H1 (cell line): ENCODE results near the gene EIF3J. TPM values are rescaled to one million over a fixed set of nuclear protein-coding genes. Genes with fewer than 3 reads are reported as not detected.

Source experiments
- CTCF ChIA-PET: fragments of 300-600 bp; sonication (Branson Sonifier 250); formaldehyde crosslinking; loops from one replicate; lab custom pipeline; 2021; ENCODE audit not compliant: partially characterized antibody; lab: Charles Lee
- POLR2A ChIA-PET: fragments of 300-600 bp; sonication (Branson Sonifier 250); formaldehyde crosslinking; loops from one replicate; lab custom pipeline; 2021; ENCODE audit warnings: inconsistent platforms; ENCODE audit not compliant: partially characterized antibody; lab: Charles Lee
- DNase-seq, 2 experiments: peaks; one replicate each; pipeline versions ENCODE4 v3.0.0 to v3.0.0-alpha.2; 2010 to 2022; ENCODE audit warnings: low spot score in 2 of 2, low read depth in 1 of 2, mixed read lengths in 1 of 2
- FAIRE-seq: peaks from 2 replicates; lab custom pipeline; 2011; peaks lifted over from hg19 to GRCh38; lab: Jason Lieb, UNC
- H2AFZ ChIP-seq: 2 replicates; pipeline ENCODE4 v1.8.1; 2012; ENCODE audit warnings: low read length, inconsistent platforms
- H2AK5ac ChIP-seq: 2 replicates; pipeline ENCODE4 v1.6.1; 2013; ENCODE audit warnings: low read depth, low read length
- H2BK120ac ChIP-seq: replicated peaks from 2 replicates; pipeline ENCODE3; 2013; ENCODE audit warnings: low read depth, low read length, inconsistent platforms
- H2BK12ac ChIP-seq: 2 replicates; pipeline ENCODE4 v1.6.1; 2013; ENCODE audit warnings: low read depth, low read length
- H2BK15ac ChIP-seq: 2 replicates; pipeline ENCODE4 v1.6.1; 2013; ENCODE audit warnings: low read length
- H2BK20ac ChIP-seq: 2 replicates; pipeline ENCODE4 v1.6.1; 2013; ENCODE audit warnings: low read length
- H2BK5ac ChIP-seq: 2 replicates; pipeline ENCODE4 v1.6.1; 2013; ENCODE audit warnings: low read depth, low read length
- H3K14ac ChIP-seq: 2 replicates; pipeline ENCODE4 v1.6.1; 2013; ENCODE audit warnings: inconsistent platforms; ENCODE audit not compliant: insufficient read length
- H3K18ac ChIP-seq: 2 replicates; pipeline ENCODE4 v1.6.1; 2013; ENCODE audit warnings: low read length; ENCODE audit errors: extremely low read depth
- H3K23ac ChIP-seq: 2 replicates; pipeline ENCODE4 v1.6.1; 2013; ENCODE audit warnings: inconsistent platforms; ENCODE audit not compliant: insufficient read length
- H3K23me2 ChIP-seq: 2 replicates; pipeline ENCODE4 v1.6.1; 2013; ENCODE audit warnings: low read depth, low read length
- H3K27ac ChIP-seq: 2 replicates; pipeline ENCODE4 v1.6.1; 2011; ENCODE audit warnings: low read depth, low read length, inconsistent platforms
- H3K27me3 ChIP-seq, 4 experiments: replicated peaks in 1 of 4; 1 replicate in 1 of 4; 2 replicates in 3 of 4; pipeline versions ENCODE4 v1.6.1 to v1.8.1; 2011 to 2013; ENCODE audit warnings: low read length in 3 of 4, mild to moderate bottlenecking in 3 of 4, inconsistent platforms in 2 of 4, mixed read lengths in 2 of 4, moderate library complexity in 1 of 4; ENCODE audit not compliant: control insufficient read depth in 3 of 4, insufficient read depth in 3 of 4; ENCODE audit errors: extremely low read depth in 1 of 4
- H3K36me3 ChIP-seq, 4 experiments: 2 replicates each; pipeline versions ENCODE4 v1.6.1 to v1.8.1; 2011 to 2013; ENCODE audit warnings: mild to moderate bottlenecking in 4 of 4, low read length in 3 of 4, moderate library complexity in 2 of 4, control low read depth in 1 of 4, inconsistent platforms in 1 of 4; ENCODE audit not compliant: insufficient read depth in 4 of 4, control insufficient read depth in 2 of 4
- H3K4ac ChIP-seq: replicated peaks from 2 replicates; pipeline ENCODE3; 2013; ENCODE audit warnings: low read length, low read depth, mixed read lengths, inconsistent platforms; ENCODE audit not compliant: insufficient read length
- H3K4me1 ChIP-seq, 4 experiments: replicated peaks in 1 of 4; 1 replicate in 1 of 4; 2 replicates in 3 of 4; pipeline versions ENCODE4 v1.6.1 to v1.8.1; 2011 to 2013; ENCODE audit warnings: low read length in 3 of 4, inconsistent platforms in 2 of 4, mixed read lengths in 1 of 4; ENCODE audit not compliant: insufficient read depth in 4 of 4, control insufficient read depth in 3 of 4
- H3K4me2 ChIP-seq, 2 experiments: 2 replicates each; pipeline versions ENCODE4 v1.6.1 to v1.8.1; 2011 to 2013; ENCODE audit warnings: low read depth in 2 of 2, low read length in 2 of 2, control low read depth in 1 of 2, inconsistent platforms in 1 of 2, mild to moderate bottlenecking in 1 of 2; ENCODE audit not compliant: insufficient read depth in 1 of 2
- H3K4me3 ChIP-seq, 4 experiments: fragments of 200-600, 300-600 bp in 1 of 4; sonication (generic), shearing (Covaris generic), sonication (Bioruptor Twin) in 1 of 4; 2 replicates each; pipeline versions ENCODE4 v1.5.1 to v1.8.1; 2011 to 2016; ENCODE audit warnings: low read length in 4 of 4, low read depth in 3 of 4, control low read depth in 2 of 4, inconsistent platforms in 2 of 4, mild to moderate bottlenecking in 2 of 4, mixed read lengths in 1 of 4, moderate library complexity in 1 of 4; ENCODE audit not compliant: insufficient read depth in 2 of 4; ENCODE audit errors: extremely low read depth in 1 of 4
- H3K56ac ChIP-seq: replicated peaks from 2 replicates; pipeline ENCODE3; 2013; ENCODE audit warnings: low read depth, mild to moderate bottlenecking, mixed read lengths, low read length, inconsistent platforms; ENCODE audit not compliant: insufficient read length
- H3K79me1 ChIP-seq: 2 replicates; pipeline ENCODE4 v1.6.1; 2013; ENCODE audit warnings: low read depth, low read length, control low read depth
- H3K79me2 ChIP-seq, 2 experiments: 2 replicates each; pipeline versions ENCODE4 v1.6.1 to v1.8.1; 2012 to 2013; ENCODE audit warnings: low read length in 2 of 2, mild to moderate bottlenecking in 2 of 2, inconsistent platforms in 1 of 2; ENCODE audit not compliant: insufficient read depth in 2 of 2, control insufficient read depth in 1 of 2
- H3K9ac ChIP-seq, 4 experiments: replicated peaks in 1 of 4; 1 replicate in 1 of 4; 2 replicates in 3 of 4; pipeline versions ENCODE4 v1.6.1 to v1.8.1; 2011 to 2013; ENCODE audit warnings: low read depth in 3 of 4, low read length in 3 of 4, control low read depth in 2 of 4, mild to moderate bottlenecking in 2 of 4, moderate library complexity in 2 of 4, inconsistent platforms in 1 of 4; ENCODE audit errors: extremely low read depth in 1 of 4
- H3K9me3 ChIP-seq, 2 experiments: 2 replicates each; pipeline versions ENCODE4 v1.6.1 to v1.8.1; 2012 to 2013; ENCODE audit warnings: mild to moderate bottlenecking in 2 of 2, moderate library complexity in 2 of 2, control low read depth in 1 of 2, inconsistent platforms in 1 of 2, low read depth in 1 of 2, low read length in 1 of 2, mixed read lengths in 1 of 2; ENCODE audit not compliant: insufficient read depth in 2 of 2
- H4K20me1 ChIP-seq, 2 experiments: replicated peaks in 1 of 2; 2 replicates each; pipeline versions ENCODE3 to v1.8.1; 2011 to 2013; ENCODE audit warnings: inconsistent platforms in 2 of 2, low read length in 2 of 2, mild to moderate bottlenecking in 1 of 2; ENCODE audit not compliant: insufficient read depth in 2 of 2, control insufficient read depth in 1 of 2
- H4K5ac ChIP-seq: 2 replicates; pipeline ENCODE4 v1.6.1; 2013; ENCODE audit warnings: low read length, low read depth, mixed read lengths, inconsistent platforms; ENCODE audit not compliant: insufficient read length
- H4K8ac ChIP-seq: 2 replicates; pipeline ENCODE4 v1.8.0; 2013; ENCODE audit warnings: mild to moderate bottlenecking, moderate library complexity, low read length, inconsistent platforms; ENCODE audit not compliant: insufficient read depth; ENCODE audit errors: extremely low read depth
- H4K91ac ChIP-seq: replicated peaks from 2 replicates; pipeline ENCODE3; 2013; ENCODE audit warnings: low read length, mixed read lengths, inconsistent platforms; ENCODE audit not compliant: insufficient read length
- CHD2 ChIP-seq: IDR thresholded peaks from 2 replicates; pipeline ENCODE4 v1.6.1; 2012; ENCODE audit warnings: low read length, improper control_type of control experiment
- RAD21 ChIP-seq, 2 experiments: IDR thresholded peaks in 1 of 2; conservative IDR thresholded peaks in 1 of 2; 2 replicates each; pipeline ENCODE4 v1.6.1; 2011; ENCODE audit warnings: low read depth in 2 of 2, low read length in 2 of 2, improper control_type of control experiment in 1 of 2, inconsistent platforms in 1 of 2, mild to moderate bottlenecking in 1 of 2, moderate library complexity in 1 of 2
- SP4 ChIP-seq: IDR thresholded peaks from 2 replicates; pipeline ENCODE4 v1.6.1; 2012; ENCODE audit warnings: low read length, inconsistent platforms
- SUZ12 ChIP-seq: fragments of 200-600 bp; sonication (generic); IDR thresholded peaks from 2 replicates; pipeline ENCODE4 v1.6.1; 2012; ENCODE audit warnings: mild to moderate bottlenecking, inconsistent platforms, low read length, moderate library complexity, mixed read lengths
- WGBS, 2 experiments: shearing (Covaris generic) in 1 of 2; methylation state at CpG; one replicate each; pipeline versions ENCODE4 v1.1.6 to v1.1.7; 2013 to 2015; ENCODE audit warnings: low lambda C conversion rate in 2 of 2, mixed read lengths in 2 of 2, inconsistent platforms in 1 of 2, low coverage in 1 of 2, missing lambda C conversion rate in 1 of 2; ENCODE audit not compliant: insufficient replicate concordance in 2 of 2, insufficient coverage in 1 of 2, insufficient read length in 1 of 2; ENCODE audit errors: extremely low coverage in 1 of 2, missing lambda C conversion rate in 1 of 2; 5-methylcytosine and 5-hydroxymethylcytosine counted together
- polyA plus RNA-seq, 7 experiments: library from polyadenylated mRNA; depleted of rRNA in 3 of 7; stranded (reverse) in 5 of 7; unstranded in 2 of 7; fragments of >200 nt in 5 of 7; fragments of 200-250 nt in 2 of 7; gene quantifications; 1 replicate in 5 of 7; 2 replicates in 1 of 7; 4 replicates in 1 of 7; pipeline versions ENCODE4 v1.2.1 to v1.2.3, GENCODE V29; 2011 to 2013; ENCODE audit warnings: missing spikeins in 2 of 7, mixed read lengths in 2 of 7
- total RNA-seq: library from RNA; stranded (reverse); fragmentation: NEBNext Ultra II Directional; extraction: Animal tissue kit (Norgen Biotek cat#: 25700); gene quantifications from 2 replicates; pipeline ENCODE4 v1.2.1, GENCODE V29; 2021
- TF ChIP-seq, protein P1 (sequence below): IDR thresholded peaks from 2 replicates; pipeline ENCODE4 v1.6.1; 2011; ENCODE audit warnings: low read length, improper control_type of control experiment

Gene EIF3J
- total and polyA plus RNA-seq, 2 of the 8 experiments (the other 6 are each of a cell fraction or from before 2014, with no cell fraction given): 26.8 to 119 TPM

DNA sequence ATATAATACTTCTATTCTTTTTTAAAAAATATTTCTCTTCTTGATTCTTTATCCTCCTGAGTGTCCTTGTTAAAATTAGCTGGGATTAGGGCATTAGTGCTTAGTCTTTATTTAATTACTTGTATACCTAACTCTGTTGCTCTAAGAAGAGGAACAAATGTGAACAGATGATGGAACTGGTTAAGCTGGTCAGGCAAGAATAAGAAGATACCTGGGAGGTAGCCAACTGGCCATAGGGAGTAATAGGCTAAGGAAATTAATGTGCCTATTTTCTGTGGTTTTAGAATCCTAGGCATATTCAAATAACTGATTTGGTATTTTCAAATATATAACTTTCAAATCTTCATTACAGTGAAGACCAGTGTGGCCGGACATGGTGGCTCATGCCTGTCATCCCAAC is 54.4 kb downstream of the EIF3J start:
- CTCF ChIA-PET: interaction anchor here (1.1 to 1.2 kb wide), 2 partner anchors 147 to 490 kb away, joined by 3 read pairs; no protein-coding TSS in a partner anchor
- FAIRE-seq (no peak), DNase-seq (no peak)
- H3K9me3 ChIP-seq: no peaks in the 10 kb centered on the region
- no peak overlapping the region for H3K27ac ChIP-seq
- no peak overlapping the region for H2BK12ac ChIP-seq
- H4K91ac ChIP-seq: no peak overlapping the region
- no peak overlapping the region for H3K14ac ChIP-seq
- no peak overlapping the region for H2BK15ac ChIP-seq
- no peak overlapping the region for H2BK5ac ChIP-seq
- H3K23me2 ChIP-seq: no peaks in the 10 kb centered on the region
- H4K20me1 ChIP-seq: peaks cover 0 to 1% of the 10 kb centered on the region in 2 experiments
- no peaks in the 10 kb centered on the region for H3K79me2 ChIP-seq
- no peak overlapping the region for H3K9ac ChIP-seq
- no peak overlapping the region for H3K18ac ChIP-seq
- H3K4me3 ChIP-seq: no peak overlapping the region
- H4K8ac ChIP-seq: no peak overlapping the region
- peaks cover 12 to 59% (median 37%) of the 10 kb centered on the region in 4 experiments; a peak in 7 of 8 replicates for H3K36me3 ChIP-seq
- no peak overlapping the region for H2AFZ ChIP-seq
- no peaks in the 10 kb centered on the region for H3K27me3 ChIP-seq
- H3K4ac ChIP-seq: no peak overlapping the region
- no peak overlapping the region for H2AK5ac ChIP-seq
- H4K5ac ChIP-seq: no peak overlapping the region
- H3K23ac ChIP-seq: no peak overlapping the region
- no peak overlapping the region for H3K4me2 ChIP-seq
- no peaks in the 10 kb centered on the region for H3K79me1 ChIP-seq
- POLR2A ChIA-PET: no interaction called here
- H2BK20ac ChIP-seq: no peak overlapping the region
- H3K56ac ChIP-seq: no peak overlapping the region
- 86% methylated on average over 1 of the region's 1 CpG; no CpG with 5 or more reads in 1 of the 2 experiments for WGBS, 2 experiments
- H2BK120ac ChIP-seq: no peak overlapping the region
- H3K4me1 ChIP-seq: no peaks in the 10 kb centered on the region
- no peak for TF ChIP-seq SUZ12
- TF ChIP-seq, protein P1, sequence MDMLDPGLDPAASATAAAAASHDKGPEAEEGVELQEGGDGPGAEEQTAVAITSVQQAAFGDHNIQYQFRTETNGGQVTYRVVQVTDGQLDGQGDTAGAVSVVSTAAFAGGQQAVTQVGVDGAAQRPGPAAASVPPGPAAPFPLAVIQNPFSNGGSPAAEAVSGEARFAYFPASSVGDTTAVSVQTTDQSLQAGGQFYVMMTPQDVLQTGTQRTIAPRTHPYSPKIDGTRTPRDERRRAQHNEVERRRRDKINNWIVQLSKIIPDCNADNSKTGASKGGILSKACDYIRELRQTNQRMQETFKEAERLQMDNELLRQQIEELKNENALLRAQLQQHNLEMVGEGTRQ: no peak
- TF ChIP-seq RAD21 (IDR thresholded peaks at IDR 0.05 in 1 of 2, conservative IDR thresholded peaks at IDR 0.05 in 1 of 2; ENCODE audit: low read depth in 2 of 2, low read length in 2 of 2): no peak
- TF ChIP-seq SP4: no peak
- no peak for TF ChIP-seq CHD2
